HG03159 (cell line): Measurements from ENCODE around the gene SETDB1.
A peak's percentile ranks its signal among the peaks of the same experiment; 100 is the strongest.

Experiments
- ATAC-seq: cut with Tn5 transposase; IDR thresholded peaks from one replicate; pipeline ENCODE4 v1.9.1; 2021; ENCODE audit warnings: mild to moderate bottlenecking, moderate library complexity; ENCODE audit not compliant: unreplicated experiment

SETDB1 gene

DNA sequence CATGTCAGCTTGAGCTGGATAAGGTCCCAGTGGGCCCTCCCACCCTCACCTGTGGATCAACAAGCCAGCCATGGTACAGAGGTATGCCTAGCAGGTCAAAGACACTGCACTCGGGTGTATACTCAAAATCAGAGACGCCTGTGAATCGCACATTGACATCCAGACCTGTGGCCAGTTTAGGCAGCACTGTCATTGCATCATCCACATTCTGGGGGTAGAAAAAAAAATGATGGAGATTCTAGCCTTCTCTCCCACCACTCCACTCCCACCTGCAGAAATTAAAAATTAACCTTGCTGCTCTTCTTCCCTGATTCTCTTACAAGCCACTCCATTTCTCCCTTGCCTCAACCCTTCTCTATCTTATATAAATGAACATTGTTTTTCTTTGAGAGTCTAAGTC is 74.2 kb downstream of the SETDB1 start:
- no peak for ATAC-seq

DNA sequence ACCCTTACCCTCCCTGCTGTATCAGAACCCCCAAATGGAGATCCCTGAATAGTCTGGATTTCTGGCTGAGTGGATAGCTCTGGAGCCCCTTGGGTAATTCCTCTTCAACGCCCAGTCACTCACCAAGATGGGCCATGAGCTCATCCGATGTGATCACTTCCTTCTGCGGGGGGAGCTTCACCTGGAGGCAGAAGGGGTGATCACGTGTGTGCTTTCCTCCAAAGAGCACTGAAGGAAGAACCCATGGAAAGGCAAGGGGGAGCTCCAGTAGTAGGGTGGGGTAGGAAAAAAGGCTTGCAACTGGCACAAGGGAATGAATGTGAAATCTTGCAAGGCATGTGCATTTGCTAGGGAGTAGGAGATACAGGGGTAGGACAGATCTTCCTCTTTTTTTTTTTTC is 75.4 kb downstream of the SETDB1 start:
- no peak for ATAC-seq

DNA sequence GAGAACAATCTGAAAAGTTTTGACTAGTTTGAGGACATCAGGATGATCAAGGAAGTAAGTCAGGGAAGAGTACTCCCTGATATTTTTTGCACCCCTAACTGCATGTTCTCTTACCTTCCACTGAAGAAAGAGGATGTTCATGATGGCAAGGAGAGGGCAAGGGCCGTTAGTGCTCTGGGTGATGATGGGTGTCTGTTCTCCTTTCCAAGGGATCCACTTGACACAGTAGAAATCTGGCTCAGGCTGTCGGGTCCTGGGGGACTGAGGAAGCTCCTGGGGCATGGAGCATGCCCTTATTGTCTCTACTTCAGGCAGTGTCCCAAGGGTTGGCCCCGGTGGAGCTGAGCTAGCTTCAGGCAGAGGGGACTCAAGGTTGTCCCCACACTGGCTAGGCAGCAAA is 75.9 kb downstream of the SETDB1 start:
- no peak for ATAC-seq

DNA sequence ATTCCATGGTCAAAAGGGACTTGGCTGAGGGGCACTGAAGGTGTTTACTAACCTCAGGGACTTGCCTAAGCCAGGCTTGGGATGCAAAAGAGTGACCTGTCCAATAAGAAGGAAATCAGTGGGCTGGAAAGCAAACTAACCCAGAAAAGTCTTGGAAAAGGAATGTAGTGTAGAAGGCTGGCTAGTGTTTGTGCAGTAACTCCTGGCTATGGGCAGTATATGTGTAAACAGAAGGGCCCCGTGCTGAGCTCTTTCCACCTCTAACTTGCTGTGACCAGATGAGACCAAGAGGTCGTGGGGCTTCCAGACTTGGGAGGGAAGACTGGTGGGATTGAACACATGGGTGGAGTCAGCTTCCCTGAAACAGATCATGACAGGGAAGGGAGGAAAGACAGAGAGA is 76.4 kb downstream of the SETDB1 start:
- no peak for ATAC-seq

DNA sequence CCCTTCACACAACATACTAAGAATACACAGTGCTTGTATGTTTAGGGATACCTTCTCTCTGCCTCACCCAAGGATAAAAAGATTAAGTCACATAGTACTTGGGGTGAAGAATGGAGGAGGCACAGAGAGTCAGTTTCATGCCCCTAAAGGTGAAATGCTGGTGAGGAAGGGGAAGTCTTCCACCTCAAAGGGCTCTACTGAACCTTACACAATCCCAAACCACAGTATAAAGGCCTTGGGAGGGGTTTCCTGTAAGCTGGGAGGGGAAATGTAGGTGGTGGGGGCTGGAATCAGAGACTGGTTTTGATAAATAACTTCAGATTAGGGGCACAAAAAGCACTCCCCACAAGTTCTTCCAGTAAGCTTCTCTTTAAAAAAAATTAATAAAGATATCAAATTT is 77.0 kb downstream of the SETDB1 start:
- ATAC-seq, result no peak

DNA sequence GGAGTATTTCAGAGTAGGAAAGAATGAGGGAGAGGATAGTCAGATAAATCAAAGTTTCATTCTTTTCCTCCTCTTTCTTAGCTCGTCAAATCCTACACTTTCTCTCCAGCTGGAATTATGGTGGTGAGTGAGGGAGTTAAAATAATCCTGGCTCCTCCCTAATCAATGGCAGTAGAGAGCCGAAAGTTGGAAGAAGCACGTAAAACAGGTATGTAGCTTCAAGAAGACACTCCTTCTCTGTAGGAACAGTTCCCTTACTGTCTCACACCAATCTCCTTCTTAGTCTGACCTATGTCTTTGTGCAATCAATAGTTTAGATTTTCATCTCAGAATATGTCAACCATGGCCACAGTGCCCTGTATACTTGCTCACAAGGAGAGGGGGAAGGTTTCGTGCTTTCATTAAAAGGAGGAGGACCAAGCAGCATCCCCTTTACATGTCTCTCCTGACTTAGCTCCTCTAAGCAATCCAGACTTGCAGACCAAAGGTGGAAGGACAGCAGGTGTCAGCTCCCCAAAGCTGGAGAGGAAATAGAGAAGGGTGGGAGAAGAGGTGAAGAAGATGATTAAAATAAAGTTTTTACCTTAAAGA is 79.7 kb downstream of the SETDB1 start:
- no peak for ATAC-seq

DNA sequence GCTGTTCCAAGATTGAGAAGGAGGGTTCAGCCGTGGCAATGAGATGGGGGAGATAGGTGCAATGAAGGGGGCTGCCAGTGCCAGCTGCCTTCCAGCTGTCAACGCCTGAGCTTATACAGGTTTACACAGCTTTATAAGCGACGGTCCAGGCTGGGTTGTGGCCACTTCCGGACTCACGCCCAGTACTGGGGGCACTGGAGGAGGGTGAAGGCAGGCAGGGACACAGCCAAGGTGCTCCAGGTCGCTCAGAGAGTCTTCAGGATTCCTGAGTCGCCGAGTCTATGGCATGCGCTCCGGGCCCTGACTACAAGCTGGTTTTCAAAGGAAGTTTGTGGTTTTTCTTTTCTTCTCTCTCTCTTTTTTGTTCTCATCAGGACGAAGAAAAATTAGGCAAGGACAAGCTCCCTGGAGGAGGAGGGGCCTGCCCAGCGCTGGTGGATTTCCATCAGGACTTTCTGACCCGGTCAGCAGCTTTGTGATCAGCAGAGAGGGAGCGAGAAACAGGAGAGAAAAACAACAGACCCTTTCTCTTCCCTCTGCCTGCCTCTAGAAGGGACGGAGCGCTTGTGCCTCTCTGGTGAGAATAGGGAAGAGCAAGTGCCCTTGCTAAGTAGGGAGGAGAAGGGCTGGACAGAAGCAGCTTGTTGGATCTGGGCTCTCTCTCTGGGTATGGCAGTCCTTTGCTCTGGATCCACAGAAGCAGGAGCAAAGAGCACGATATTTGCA is 80.3 kb downstream of the SETDB1 start, which contains the start of gene MINDY1:
MINDY1 (minus strand) TSS at position 576 of the 726 bp plus-strand sequence. CDS start 4,285 bp downstream, outside the sequence.
- ATAC-seq, result no peak

DNA sequence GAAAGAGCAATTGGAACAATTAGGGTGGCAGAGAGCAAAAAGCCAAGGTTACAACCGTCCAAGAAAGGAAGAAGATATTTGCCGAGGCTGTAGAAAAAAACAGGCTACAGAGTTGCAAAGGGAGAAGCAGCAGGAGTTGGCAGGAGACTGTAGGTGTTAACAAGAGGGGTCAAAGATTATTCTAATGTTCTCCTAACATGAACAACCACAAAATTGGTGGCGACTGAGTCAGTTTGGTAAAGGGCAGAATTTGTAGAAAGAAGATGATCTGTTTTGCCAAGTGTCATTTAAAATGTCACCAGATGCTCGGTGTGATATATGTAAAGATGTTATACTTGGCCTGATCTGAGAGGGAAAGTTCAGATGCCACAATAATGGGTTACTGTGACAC is 81.7 kb downstream of the SETDB1 start:
- no peak for ATAC-seq

DNA sequence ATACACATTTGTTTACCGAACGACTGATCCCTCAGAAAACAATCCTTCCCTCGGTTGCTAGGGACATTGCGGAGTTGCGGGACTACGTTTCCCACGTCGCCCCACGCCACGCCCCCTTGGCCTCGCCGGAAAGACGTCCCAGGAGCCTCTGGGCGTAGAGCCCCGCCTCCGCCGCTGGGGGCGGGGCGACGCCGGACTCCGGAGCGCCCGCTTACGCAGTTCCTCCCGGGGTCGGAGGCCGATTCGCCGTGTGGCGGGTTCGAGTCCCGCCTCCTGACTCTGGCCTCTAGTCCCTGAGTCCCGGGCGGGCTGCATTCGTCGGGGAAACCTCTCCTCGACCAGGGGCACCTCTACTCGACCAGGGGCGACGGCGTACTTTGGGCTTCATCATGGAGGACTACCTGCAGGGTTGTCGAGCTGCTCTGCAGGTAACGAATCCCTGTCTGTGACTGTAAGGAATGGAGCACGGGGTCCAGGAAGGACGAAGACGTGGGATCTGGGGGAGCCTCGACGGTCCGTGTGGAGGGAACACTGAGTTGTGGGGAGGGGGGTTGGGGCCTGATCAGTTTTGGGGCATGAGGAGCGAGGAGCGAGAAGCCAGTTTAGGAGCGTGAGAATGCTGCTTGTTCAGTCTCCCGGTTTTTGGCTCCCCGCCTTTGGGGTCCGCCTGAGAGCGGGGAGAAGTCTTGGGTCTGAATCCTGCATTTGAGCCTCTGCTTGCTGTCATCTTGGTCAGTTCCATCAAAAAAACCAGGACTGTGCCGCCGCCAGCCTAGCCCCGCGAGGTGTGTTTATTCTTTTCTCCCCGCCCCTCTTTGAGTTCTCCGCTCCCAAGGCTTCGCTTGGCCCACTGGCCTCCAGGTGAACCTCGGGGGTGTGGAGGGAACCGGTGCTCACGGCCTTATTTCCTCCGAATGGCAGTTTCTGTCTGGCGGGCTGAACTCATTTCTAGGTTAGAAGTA is 82.4 kb downstream of the SETDB1 start, which contains the start of gene PRUNE1:
PRUNE1 (plus strand) TSS at position 206 of the 962 bp plus-strand sequence; CDS start at position 390, 184 bp downstream.
- ATAC-seq, result peak; percentile 64

DNA sequence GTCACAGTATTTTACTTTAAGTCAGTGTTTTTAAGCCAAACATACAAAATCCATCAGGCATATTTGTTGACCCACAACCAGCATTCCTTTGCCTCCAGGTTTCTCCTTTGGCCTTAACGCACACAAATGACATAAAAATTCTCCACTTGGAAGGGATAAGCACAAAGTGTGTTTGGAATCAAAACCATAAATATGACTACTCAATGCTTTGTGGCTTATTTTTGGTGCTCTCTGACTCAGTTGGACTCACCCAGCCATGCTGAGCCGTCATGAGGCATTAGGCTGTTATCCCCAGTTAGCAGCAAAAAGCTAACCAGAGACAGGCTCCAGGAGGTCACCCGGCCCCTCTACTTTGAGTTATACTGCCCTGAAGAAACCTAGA is 83.0 kb downstream of the SETDB1 start:
- no peak for ATAC-seq

DNA sequence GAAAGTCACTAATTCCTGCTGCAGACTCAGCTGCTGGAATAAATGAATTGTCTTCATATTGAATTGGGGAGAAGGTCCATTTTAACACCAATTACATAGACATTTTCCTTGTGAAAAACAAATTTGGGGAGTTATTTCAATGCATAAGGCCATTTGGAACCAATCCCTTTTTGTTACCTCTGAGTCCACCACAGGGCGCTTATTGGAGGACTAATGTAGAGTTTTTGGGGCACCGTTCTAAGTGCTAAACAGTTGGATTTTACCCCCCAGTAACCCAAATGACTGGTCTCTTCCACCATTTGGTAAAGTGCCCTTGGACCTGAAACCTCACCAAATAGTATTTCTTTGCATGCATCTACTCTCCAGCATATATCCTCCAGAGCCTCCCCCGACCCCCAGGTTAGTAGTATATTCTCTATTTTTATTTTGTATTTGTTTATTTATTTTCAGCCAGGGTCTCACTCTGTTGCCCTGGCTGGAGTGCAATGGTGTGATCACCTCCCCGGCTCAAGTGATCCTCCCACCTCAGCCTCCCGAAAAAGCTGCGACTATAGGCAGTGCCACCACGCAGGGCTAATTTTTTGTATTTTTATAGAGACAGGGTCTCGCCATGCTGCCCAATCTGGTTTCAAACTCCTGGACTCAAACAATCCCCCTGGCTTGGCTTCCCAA is 83.6 kb downstream of the SETDB1 start:
- ATAC-seq, result no peak

DNA sequence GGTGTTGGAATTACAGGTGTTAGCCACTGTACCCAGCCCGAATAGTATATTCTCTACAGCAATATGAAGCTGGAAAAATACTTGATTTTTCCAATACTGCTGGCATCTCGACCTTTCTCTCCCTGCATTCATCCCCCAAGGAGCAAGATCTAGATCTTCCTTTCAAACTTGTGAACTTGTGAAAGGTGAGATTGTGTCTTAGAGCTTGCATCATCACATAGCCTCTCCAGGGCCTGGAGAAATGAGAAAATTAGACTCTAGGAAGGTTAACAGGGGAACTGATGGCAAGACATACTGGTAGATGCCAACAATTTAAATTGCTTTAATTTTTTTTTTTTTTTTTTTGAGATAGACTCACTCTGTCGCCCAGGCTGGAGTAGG is 84.2 kb downstream of the SETDB1 start:
- no peak for ATAC-seq

DNA sequence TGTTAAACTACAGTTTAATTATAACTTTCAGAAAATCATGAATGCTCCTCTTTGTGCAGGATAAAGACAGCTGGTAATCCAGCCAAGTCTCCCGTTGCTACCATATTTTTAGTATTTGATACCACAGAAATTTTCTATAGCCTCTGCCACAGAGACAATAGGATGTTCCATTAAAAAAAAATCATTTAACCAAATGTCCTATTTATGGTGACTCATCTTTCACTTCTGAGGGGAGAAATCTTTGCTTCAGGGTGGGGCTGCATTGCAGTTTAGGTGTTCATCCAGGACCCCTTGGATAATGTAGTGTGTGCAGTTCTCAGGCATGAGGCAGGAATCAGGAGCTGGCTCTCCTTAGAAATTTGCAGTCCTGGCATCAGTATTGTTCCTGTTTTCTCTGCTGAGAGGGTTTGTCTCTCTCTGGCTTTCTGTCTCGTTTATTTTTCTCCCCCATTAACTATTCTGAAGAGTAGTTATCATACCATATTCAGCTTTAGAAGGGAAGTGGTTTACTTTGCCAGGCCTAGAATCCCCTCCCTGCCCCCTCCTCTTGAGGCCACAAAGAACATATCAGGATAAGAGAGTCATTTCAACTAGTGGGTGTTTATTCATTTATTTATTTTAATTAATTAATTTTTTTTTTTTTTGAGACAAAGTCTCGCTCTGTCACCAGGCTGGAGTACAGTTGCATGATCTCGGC is 85.1 kb downstream of the SETDB1 start:
- no peak for ATAC-seq

DNA sequence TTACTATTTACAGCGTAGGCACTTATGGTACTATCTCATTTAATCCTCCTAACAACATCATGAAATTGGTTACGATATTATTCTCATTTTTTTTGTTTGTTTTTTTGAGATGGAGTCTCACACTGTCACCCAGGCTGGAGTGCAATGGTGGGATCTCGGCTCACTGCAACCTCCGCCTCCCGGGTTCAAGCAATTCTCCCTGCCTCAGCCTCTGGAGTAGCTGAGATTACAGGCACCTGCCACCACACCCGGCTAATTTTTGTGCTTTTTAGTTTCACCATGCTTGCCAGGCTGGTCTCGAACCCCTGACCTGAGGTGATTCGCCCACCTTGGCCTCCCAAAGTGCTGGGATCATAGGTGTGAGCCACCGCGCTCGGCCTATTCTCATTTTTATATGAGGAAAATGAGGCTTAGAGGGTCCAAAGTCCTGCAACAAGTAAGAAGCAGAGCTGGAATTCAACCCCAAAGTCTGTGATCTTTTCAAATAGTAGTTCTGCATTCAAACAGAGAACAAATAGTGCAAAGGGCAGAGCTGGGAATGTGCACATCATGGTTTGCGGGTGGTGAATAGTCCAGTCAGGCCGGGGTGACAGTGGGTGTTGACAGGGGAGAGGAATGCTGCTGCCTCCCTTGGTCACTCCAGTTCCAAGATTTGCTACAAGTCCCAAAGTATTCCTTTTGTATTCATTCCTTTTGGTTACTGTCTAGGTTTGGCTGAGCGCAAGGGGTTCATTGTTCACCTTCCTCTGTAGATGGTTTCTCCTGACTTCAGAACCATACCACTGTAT is 86.7 kb downstream of the SETDB1 start:
- no peak for ATAC-seq

DNA sequence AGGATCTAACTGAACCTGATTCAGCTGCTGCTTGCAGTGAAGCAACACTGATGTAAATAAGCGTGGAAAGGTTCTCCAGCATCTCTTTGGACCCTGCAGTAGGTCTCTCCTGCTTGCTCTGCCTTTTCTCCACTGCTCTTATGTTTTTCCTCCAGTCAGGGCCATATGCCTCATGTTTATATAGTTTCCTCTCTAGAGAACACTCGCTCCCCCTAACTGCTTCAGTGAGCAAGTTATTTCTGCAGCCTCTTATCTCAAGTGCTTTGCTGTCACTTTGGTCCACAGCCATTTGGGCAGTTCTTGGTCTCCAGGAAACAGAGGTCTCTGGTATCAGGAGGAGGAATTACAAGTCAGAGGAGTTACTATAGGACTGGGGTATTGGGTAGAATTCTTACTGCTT is 87.4 kb downstream of the SETDB1 start:
- no peak for ATAC-seq
